Measurements from ENCODE around the gene PTAFR.
A peak's percentile ranks its signal among the peaks of the same experiment; 100 is the strongest.

PTAFR gene, protein sequence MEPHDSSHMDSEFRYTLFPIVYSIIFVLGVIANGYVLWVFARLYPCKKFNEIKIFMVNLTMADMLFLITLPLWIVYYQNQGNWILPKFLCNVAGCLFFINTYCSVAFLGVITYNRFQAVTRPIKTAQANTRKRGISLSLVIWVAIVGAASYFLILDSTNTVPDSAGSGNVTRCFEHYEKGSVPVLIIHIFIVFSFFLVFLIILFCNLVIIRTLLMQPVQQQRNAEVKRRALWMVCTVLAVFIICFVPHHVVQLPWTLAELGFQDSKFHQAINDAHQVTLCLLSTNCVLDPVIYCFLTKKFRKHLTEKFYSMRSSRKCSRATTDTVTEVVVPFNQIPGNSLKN

GRCh38 chr1:28176492-28177470, at the start of gene PTAFR:
Gene PTAFR, minus strand, starts transcription at chr1:28176690. Its CDS starts 25,669 bp downstream, at chr1:28151021.
- DNase-seq = no peak

- no peak for DNase-seq
Measured at GRCh38 chr1:28213315-28213714, 36.8 kb upstream of the PTAFR start.

GRCh38 chr1:28209700-28210099, 33.2 kb upstream of the PTAFR start:
- no peak for DNase-seq

GRCh38 chr1:28208818-28209441, 32.4 kb upstream of the PTAFR start:
- peak; percentile 49 for DNase-seq

DNA sequence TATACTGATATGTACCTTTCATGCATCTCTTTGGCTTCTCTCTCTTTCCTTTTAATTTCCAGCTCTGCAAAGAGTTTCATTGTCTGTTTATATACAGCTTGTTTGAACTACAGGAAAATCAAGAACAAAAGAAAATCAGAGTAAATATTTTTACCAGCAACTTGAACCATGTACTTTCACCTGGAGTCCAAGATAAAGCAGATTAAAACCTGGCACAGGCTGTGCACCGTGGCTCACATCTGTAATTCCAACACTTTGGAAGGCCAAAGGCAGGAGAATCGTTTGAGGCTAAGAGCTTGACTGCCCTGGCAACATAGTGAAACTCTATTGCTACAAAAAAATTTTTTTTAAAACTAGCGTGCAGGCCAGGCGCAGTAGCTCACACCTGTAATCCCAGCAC, 28.8 kb upstream of the PTAFR start:
- DNase-seq = no peak

DNA sequence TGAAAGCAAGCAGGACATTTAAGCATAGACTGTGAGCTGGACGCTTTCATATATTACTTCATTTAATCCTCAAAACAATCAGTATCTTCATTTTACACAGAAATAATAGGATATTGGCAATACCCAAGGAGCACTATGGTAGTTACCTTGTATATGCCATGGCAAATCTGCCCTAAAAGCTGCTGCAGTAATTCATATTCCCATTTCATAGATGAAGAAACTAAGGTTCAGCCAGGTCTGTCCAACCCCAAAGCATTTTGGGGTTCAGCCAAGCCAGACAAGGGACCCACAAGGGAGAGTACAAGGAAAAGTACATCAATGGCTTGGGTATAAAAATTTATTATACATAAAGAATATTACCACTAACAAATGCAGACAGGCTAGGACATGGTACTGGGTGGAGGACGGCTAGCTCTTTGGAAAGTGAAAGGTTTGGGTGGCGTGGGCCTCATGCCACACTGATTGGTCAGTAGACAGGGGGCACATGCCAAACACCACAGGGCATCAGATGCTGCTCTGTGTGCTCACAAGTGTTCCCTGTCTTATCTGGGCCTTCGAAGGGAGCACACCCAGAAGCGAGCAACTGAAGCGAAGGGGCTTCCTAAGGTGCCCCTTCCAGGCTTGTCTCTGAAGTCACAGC, 23.9 kb upstream of the PTAFR start:
- DNase-seq = no peak

DNA sequence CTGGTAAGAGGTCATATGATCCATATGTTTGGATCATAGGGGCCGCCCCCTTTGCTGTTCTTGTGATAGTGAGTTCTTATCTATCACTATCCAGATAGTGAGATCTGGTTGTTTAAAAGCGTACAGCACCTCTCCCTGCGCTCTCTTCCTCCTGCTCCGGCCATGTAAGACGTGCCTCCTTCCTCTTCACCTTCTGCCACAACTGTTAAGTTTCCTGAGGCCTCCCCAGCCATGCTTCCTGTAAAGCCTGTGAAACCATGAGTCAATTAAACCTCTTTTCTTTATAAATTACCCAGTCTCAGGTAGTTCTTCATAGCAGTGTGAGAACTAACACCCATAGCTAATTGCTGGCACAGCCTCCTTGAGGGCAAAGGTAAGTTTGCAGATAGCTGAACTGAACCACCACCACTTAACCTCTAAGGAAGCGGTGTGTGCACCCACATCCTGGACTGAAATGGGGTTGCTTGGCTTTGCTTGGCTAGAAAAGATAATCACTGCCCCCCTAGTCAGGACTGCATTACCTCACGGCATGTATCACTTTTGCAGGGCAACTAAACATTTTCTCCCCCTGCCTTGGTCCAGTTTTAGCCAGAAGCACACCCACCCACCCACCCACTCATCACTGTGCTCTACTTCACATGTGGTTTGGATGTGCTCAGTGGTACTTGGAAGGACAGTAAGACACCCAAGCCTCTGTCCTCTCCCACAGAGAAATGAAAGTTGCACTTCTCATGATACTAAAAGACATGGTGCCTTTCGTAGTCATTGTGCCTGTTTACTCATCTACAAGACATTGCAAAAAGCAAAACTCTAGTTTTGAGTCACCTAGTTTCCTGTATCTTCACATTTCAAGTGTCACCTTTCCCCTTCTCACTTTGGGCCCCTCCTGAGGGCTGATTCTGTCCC, 23.1 kb upstream of the PTAFR start:
- DNase-seq = no peak

DNA sequence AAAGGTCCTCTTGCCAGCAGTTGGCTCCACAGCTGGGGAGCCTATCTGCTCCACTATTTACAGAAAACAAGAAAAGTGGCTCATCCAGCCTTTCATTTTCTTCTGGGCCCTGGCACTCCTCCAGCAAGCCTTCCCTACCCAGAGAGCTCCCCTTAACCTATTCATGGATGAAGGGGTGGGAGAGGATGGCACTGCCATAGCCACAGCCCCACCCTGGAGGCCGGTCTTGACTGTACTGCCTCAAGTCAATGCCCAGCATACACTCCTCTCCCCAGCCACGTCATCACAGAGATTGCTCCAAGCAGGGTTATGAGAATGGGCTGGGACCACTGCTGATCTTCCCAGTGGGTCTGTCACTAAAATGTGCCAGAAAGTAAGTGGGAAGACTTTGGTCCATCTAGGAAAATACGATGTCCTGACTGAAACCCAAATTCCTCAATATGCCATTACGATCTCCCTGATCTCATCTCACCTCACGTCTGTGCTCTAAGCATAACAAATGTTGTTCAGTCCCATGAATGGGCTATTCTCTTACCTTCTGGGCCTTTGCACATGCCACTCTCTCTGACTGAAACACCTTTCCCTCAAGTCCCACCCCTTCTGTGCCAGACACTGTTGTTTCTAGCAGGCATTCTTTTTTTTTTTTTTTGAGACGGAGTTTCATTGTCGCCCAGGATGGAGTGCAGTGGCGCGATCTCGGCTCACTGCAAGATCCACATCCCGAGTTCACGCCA, 21.4 kb upstream of the PTAFR start:
- DNase-seq = no peak

GRCh38 chr1:28196330-28196729, 19.8 kb upstream of the PTAFR start:
- no peak for DNase-seq

GRCh38 chr1:28195780-28196179, 19.3 kb upstream of the PTAFR start:
- DNase-seq = no peak

GRCh38 chr1:28194326-28195035, 18.0 kb upstream of the PTAFR start:
- no peak for DNase-seq

DNA sequence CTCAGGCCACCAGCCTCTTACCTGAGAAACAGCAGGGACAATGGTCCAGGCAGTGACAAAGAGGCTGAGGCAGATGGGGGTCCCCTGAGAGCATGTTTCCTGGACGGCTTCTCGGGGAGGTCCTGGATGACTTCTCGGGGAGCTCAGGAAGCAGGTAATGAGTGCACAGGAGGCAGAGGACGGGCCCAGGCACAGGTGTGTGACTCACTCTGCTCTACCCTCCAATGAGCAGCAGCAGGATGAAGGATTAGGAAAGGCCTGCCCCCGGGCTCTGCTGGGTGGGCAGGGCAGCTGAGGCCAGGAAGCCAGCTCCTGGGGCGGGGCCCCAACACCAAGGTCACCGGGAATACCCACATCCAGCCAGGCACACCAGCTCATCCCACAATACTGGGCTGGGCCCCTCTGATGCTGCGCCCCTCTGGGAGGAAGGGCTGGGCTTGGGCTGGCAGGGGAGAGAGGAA, 17.2 kb upstream of the PTAFR start:
- DNase-seq = no peak

- no peak for DNase-seq
Measured at GRCh38 chr1:28190996-28191645, 14.6 kb upstream of the PTAFR start.

GRCh38 chr1:28190337-28190979, 14.0 kb upstream of the PTAFR start:
- no peak for DNase-seq

DNA sequence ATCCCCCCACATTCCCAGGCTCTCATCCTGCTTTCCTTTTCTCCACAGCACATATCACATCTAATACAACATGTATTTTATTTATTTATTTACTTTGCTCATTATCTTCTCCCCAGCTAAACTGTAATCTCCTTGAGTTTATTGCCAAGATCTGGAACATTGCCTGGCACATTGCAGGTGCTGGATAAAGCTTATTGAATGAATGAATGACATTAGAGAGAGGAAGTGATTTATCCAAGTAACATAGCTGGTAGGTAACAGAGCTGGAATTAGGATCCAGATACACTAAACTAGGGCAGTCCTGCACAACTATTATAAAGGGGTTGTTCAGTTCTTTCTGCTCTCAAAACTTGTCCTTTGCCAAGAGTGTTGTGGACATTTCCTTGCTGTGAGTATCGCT, 8.6 kb upstream of the PTAFR start:
- no peak for DNase-seq

- DNase-seq = no peak
Measured at GRCh38 chr1:28180306-28181305, 4.1 kb upstream of the PTAFR start.

GRCh38 chr1:28178690-28179485, 2.4 kb upstream of the PTAFR start:
- DNase-seq = no peak

Data from left hindlimb (tissue), 1 donor.